ENCODE results near the gene KCNMA1.
"Not testable (repeated sequence)": the region's sequence is repeated elsewhere in the genome, so short reads cannot be mapped to it uniquely, and the experiment has no call there.

KCNMA1 gene

DNA sequence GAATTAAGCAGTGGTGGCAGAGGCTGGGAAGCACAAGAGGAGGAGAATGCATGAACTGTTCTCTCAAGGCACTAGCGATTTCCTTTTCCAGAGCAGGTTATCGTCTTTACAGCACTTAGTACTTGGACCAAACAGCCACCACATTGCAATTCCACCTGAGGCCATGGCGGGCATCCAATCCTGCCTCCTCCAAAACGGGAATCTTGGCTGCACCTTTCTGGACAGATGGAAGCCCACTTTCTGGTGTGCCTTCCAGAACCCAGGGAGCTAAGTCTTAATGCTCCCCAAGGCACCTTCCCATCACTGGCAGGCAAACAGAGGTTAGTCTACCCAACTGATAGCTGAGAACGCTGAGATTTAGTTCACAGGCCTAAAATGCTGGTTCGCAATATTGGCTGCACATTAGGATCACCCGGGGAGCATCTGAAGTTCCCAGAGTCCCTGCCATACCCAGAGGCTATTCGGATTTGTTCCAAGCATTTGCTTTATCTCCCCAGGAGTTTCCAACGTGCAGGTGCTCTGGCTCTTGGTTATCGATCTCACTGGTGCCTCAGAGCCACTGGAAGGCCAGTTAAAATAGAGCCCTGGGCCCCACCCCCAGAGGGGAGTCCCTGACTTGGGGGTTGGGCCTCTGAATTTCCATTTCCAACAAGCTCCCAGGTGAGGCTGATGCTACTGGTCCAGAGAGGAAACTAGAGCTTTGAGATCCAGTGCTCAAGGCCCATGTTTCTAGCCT, 62.2 kb downstream of the KCNMA1 start:
- TF ChIP-seq, protein P1, sequence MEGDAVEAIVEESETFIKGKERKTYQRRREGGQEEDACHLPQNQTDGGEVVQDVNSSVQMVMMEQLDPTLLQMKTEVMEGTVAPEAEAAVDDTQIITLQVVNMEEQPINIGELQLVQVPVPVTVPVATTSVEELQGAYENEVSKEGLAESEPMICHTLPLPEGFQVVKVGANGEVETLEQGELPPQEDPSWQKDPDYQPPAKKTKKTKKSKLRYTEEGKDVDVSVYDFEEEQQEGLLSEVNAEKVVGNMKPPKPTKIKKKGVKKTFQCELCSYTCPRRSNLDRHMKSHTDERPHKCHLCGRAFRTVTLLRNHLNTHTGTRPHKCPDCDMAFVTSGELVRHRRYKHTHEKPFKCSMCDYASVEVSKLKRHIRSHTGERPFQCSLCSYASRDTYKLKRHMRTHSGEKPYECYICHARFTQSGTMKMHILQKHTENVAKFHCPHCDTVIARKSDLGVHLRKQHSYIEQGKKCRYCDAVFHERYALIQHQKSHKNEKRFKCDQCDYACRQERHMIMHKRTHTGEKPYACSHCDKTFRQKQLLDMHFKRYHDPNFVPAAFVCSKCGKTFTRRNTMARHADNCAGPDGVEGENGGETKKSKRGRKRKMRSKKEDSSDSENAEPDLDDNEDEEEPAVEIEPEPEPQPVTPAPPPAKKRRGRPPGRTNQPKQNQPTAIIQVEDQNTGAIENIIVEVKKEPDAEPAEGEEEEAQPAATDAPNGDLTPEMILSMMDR (IDR thresholded peaks at IDR 0.05; ENCODE audit: low read depth, low read length): no peak

DNA sequence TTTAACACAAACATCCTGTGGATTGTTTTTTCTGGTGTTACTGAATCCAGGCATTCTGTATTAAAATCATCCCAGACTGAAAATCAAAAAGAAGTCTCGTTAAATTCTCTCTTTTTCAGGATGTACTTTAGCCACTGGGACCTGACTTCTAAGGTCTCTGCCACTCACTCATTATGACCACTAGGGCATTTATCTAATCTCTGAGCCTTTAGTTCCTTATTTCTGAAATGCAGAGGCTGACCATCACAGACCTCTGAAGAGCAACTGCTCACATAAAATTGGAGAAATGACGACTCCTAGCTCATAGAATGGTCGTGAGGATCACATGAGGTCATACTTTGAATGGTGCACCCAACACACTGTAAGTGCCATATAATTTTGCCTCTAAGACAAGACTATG, 63.2 kb downstream of the KCNMA1 start:
- TF ChIP-seq, protein P1 (IDR thresholded peaks at IDR 0.05; ENCODE audit: low read depth, low read length): no peak; the same call in 1 of the 2 replicates
- DNase-seq (ENCODE audit: extremely low read depth, low read depth): no peak

More for the DNA sequence above, 62.2 kb downstream of the KCNMA1 start:
- DNase-seq (ENCODE audit: extremely low read depth, low read depth): no peak

DNA sequence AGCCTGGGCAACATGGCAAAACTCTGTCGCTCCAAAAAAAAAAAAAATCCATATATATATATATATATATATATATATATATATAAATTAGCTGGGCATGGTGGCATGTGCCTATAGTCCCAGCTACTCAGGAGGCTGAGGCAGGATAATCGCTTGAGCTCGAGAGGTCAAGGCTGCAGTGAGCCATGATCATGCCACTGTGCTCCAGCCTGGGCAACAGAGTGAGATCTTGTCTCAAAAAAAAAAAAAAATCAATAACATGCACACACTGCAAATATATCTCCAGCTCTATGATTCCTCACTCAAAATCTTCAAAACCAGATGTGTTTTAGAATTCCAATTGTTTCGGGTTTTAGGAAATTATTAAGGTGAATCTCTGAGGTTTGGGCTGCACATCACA, 65.1 kb downstream of the KCNMA1 start:
- DNase-seq (ENCODE audit: extremely low read depth, low read depth): not testable (repeated sequence)

DNA sequence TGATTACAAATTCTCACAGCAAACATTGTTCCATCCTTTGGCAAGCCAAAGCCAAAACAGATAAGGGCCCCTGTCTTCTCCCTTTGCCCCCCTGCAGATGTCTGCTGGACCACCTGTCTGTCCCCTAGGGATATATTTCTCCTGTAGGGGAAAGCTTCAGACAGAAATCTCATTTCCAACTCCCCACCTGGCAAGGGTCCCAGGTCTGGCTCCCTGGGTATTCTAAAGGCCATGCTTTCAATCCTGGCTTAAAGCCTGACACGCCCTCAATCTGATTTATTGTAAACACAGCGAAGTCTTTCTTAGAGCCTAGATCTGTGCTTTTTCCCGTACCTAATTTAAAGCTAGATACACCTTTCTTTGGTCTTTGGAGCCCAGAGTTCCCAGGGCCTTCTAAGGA, 66.1 kb downstream of the KCNMA1 start:
- TF ChIP-seq, protein P1 (IDR thresholded peaks at IDR 0.05; ENCODE audit: low read depth, low read length): no peak
- DNase-seq (ENCODE audit: extremely low read depth, low read depth): no peak

DNA sequence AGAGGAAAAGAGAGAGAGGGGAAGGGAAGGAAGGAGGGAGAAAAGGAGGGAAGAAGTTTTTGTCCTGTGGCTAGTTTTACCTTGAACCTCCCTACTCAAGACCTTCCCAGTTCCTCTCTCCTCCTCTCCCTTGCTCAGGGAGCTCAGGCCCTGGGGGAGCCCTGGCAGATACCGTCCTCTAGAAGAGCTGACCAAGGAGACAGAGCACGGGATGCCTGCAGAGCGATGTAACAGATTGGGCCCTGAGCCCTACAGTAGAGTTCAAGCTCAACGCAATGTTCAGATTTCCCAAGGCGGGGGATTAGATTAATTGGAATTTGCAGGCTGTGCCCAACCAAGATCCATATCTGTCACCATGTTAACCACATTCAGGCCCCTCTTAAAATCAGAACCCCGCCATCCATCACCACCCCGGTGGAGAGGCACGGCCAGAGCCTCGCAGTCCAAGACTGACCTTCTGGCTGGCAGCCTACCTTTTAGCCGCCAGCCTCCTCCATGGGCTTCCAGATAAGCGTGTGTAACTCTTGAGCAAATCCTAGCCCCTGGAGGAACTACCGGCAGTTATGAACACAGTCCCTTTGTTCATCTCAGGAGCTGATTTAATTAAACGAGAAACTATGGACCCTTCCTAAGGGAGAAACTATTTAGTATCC, 70.6 kb downstream of the KCNMA1 start:
- TF ChIP-seq, protein P1 (IDR thresholded peaks at IDR 0.05; ENCODE audit: low read depth, low read length): no peak
- DNase-seq (ENCODE audit: extremely low read depth, low read depth): no peak

DNA sequence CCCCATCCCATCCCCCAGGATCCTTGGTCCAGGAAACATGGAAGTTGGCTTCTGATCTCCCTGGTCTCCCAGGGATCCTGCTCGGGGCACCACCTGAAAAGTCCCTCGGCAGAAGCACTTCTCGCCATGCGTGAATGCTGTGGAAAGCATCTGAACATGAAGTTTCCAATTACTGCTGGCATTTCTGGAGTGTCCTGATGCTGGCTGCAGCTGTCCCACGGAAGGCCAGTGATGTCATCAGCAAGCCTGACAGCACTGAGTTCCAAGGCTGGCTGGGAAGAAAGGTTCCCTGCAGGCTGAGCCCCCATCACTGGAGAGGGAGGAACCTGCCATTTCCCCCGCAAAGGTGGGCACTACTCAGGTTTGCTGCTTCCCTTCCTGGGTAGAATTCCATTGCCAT, 71.4 kb downstream of the KCNMA1 start:
- no peak for DNase-seq (ENCODE audit: extremely low read depth, low read depth)
- TF ChIP-seq, protein P1 (IDR thresholded peaks at IDR 0.05; ENCODE audit: low read depth, low read length): no peak

DNA sequence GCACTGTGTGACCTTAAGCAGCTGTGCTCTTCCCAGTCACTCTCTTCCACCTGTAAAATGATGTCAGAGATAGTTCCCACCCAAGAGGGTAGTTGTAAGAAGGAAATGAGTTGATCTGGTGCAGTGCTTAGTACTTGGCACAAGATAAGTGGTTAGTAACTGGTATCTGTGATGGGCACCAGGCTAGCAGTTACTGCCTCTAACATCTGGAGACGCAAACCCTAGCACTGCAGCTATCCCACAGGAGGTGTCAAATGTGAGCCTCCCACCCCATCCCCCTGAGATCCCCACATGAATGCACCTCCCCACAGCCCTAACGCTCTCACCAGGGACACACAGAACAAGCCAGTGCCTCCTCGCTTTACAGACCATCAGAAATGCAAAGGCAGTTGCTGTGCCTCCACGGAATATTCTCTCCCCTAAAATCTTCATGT, 72.0 kb downstream of the KCNMA1 start:
- no peak for DNase-seq (ENCODE audit: extremely low read depth, low read depth)
- TF ChIP-seq, protein P1 (IDR thresholded peaks at IDR 0.05; ENCODE audit: low read depth, low read length): no peak

Measured in AG09319 (cell line).